Effector memory CD4-positive, alpha-beta T cell (primary cell): ENCODE data around the gene ADAMTS2.

Experiments
- DNase-seq, 3 donors: peaks; one replicate each; pipeline ENCODE4 v3.0.0-alpha.2; 2020
- H3K27ac ChIP-seq: 2 replicates; pipeline ENCODE4 v1.7.0; 2013; ENCODE audit warnings: mild to moderate bottlenecking, low read length, moderate library complexity; ENCODE audit not compliant: insufficient read depth, poor library complexity, severe bottlenecking
- H3K27me3 ChIP-seq: replicated peaks from 2 replicates; pipeline ENCODE4 v1.7.0; 2013; ENCODE audit warnings: mild to moderate bottlenecking, low read length; ENCODE audit not compliant: insufficient read depth, control insufficient read depth, poor library complexity, severe bottlenecking
- H3K36me3 ChIP-seq: 2 replicates; pipeline ENCODE4 v1.7.0; 2013; ENCODE audit warnings: mild to moderate bottlenecking, low read length, moderate library complexity; ENCODE audit not compliant: control insufficient read depth, insufficient read depth
- H3K4me1 ChIP-seq: 2 replicates; pipeline ENCODE4 v1.7.0; 2013; ENCODE audit warnings: low read length, mild to moderate bottlenecking; ENCODE audit not compliant: control insufficient read depth, insufficient read depth, poor library complexity, severe bottlenecking
- H3K4me3 ChIP-seq: 2 replicates; pipeline ENCODE4 v1.7.0; 2013; ENCODE audit warnings: low read length, low read depth, mild to moderate bottlenecking; ENCODE audit not compliant: insufficient read depth, poor library complexity, severe bottlenecking
- H3K9me3 ChIP-seq: 2 replicates; pipeline ENCODE4 v1.7.0; 2013; ENCODE audit warnings: mild to moderate bottlenecking, low read length, moderate library complexity; ENCODE audit not compliant: control insufficient read depth

Gene ADAMTS2

DNA sequence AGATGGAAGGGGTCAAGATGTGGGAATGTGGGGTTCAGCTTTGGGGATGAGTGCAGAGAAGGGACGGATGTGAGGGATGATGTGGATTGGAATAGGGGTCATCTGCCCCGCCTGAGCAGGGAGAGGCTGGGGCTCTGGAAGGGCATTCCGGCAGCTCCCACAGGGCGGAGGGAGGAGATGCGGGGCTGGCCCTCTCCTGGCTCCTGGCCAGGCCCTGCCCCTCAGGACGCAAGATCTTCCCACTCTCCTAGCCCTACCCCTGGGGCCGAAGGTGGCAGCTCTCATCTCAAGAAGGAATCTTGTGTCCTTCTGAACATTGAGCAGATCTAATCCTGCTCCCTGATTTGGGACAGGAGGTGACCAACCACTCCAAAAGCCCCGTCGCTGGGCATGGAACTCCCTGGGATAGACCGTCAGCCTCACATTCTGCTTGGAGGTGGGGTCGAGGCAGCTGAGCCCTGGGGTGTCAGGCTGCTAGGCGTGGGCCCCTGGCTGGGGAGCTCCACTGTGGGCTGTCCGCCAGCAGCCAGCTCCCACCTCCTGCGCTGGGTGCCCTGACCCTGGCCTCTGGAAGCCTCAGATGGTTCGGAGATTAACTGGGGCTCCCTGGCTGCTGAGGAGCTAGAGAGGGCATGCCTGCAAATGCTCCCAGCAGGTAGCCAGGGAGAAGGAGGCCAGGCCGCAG is 159.9 kb downstream of the ADAMTS2 start:
- Histone ChIP-seq H3K4me3 (no peak overlapping the region), H3K36me3 (no peaks in the 10 kb centered on the region), H3K27ac (no peak overlapping the region), H3K9me3 (no peaks in the 10 kb centered on the region), H3K4me1 (no peaks in the 10 kb centered on the region), H3K27me3 (no peaks in the 10 kb centered on the region)
- DNase-seq, result no peak

- no peaks in the 10 kb centered on the region for H3K9me3 ChIP-seq
- no peaks in the 10 kb centered on the region for H3K36me3 ChIP-seq
- DNase-seq, result no peak
- no peaks in the 10 kb centered on the region for H3K27me3 ChIP-seq
- no peak overlapping the region for H3K27ac ChIP-seq
- no peak overlapping the region for H3K4me3 ChIP-seq
- no peaks in the 10 kb centered on the region for H3K4me1 ChIP-seq
Measured at GRCh38 chr5:179184521-179185050, 160.7 kb downstream of the ADAMTS2 start.

DNA sequence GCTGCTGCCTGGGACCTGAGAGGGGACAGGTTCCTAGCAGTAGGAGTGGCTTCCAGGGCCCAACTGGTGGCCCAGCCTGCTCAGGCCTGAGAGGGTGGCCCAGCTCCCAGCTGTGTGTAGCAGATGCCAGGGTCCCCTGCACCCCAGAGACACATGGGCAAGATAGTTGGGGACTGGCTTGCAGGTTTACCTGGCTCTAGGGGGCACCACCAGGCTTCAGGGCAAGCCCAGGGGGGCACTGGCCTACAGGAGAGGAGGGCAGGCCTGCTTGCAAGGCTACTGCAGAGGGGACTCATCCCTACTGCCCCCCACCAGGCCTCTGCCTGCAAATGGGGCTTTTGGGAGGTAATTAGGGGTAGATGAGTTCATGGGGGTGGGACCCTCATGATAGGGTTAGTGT is 161.8 kb downstream of the ADAMTS2 start:
- Histone ChIP-seq H3K27ac (no peak overlapping the region), H3K36me3 (no peaks in the 10 kb centered on the region), H3K4me1 (no peaks in the 10 kb centered on the region), H3K27me3 (no peaks in the 10 kb centered on the region), H3K4me3 (no peak overlapping the region), H3K9me3 (no peaks in the 10 kb centered on the region)
- DNase-seq, result no peak

GRCh38 chr5:179182601-179183000 is 162.7 kb downstream of the ADAMTS2 start:
- no peaks in the 10 kb centered on the region for H3K27me3 ChIP-seq
- no peak for DNase-seq
- no peaks in the 10 kb centered on the region for H3K4me1 ChIP-seq
- H3K9me3 ChIP-seq, result no peaks in the 10 kb centered on the region
- H3K36me3 ChIP-seq, result no peaks in the 10 kb centered on the region
- no peak overlapping the region for H3K4me3 ChIP-seq
- no peak overlapping the region for H3K27ac ChIP-seq

- no peak for DNase-seq
- Histone ChIP-seq H3K9me3 (no peaks in the 10 kb centered on the region), H3K4me1 (no peaks in the 10 kb centered on the region), H3K36me3 (no peaks in the 10 kb centered on the region), H3K4me3 (no peak overlapping the region), H3K27me3 (no peaks in the 10 kb centered on the region), H3K27ac (no peak overlapping the region)
Measured at GRCh38 chr5:179181988-179182387, 163.3 kb downstream of the ADAMTS2 start.

DNA sequence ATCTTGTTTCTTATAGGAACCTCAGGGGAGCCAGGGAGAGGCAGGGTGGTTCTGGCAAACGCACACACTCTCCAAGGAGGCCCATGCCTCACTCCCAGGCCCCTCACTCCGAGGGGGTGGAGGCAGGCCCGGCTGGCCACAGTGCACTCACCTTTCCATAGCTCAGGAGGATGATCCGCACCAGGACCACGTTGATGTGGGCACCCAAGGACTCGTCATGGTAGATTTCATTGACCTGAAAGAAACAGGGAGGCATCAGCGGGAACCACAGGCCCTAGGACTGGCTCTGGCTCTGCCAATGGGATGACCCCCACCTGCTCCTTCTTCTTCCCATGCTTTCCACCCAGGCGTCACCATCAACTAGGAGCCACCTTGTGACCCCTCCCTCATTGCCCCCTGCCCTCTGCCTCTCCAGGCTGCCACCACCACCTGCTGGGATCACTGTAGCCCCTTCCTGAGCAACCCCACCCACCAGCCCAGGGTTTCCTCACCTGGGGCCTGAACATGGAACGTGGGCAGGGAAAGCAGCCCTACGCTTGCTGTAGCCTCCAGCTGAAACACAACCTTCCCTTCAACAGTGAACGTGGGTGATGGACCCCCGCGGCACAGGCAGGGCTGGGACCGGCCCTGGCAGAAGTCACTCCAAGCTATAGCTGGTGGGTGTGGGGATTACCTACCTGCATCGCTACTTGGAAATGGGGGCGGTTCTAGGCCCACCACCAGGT is 164.2 kb downstream of the ADAMTS2 start:
- Histone ChIP-seq H3K4me1 (no peaks in the 10 kb centered on the region), H3K27me3 (no peaks in the 10 kb centered on the region), H3K36me3 (no peaks in the 10 kb centered on the region), H3K4me3 (no peak overlapping the region), H3K9me3 (no peaks in the 10 kb centered on the region), H3K27ac (no peak overlapping the region)
- DNase-seq, result no peak

- Histone ChIP-seq H3K36me3 (no peaks in the 10 kb centered on the region), H3K4me1 (no peaks in the 10 kb centered on the region), H3K9me3 (no peaks in the 10 kb centered on the region), H3K27ac (no peak overlapping the region), H3K27me3 (no peaks in the 10 kb centered on the region), H3K4me3 (no peak overlapping the region)
- DNase-seq, result no peak
Measured at GRCh38 chr5:179180061-179180610, 165.1 kb downstream of the ADAMTS2 start.

DNA sequence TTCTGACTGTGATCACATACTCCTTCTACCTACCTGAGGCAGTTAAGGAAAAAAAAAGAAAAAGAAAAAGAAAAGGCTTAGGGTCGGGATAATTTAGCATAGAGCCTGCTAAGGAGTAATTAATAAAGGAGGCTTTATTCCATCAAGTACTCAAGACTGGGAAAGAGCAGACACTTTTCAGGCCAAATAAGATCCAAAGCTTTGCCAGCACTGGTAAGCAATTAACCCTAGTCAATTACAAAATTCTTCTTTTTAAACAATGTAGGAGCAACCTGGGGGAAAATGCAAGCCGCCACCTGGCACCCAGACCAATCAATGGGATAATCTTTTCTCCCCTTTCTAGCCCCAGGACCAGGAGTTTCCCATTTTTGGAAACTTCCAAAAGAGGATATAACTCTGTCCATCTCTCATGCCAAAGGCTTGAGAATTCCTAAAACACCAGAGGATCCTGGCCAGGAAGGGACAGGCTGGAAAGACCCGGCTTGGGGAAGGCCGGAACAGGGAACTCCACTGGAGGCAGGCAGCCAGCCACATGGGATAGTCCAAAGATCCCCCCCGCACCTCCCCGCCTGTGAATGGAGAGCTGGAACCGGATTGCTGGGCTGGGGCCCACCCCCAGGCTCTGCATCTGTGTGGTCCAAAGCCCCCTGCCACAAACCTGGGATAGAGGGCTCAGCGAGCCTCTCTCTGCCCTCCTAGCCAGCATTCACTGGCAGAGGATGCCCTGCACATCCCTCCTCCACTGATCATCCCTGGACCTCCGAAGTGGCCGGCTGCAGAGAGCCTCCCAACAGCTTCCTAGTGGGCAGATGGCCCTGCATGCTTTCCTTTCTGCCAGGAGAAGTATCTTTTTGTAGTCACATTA is 167.3 kb downstream of the ADAMTS2 start:
- DNase-seq, result no peak
- H3K36me3 ChIP-seq, result no peaks in the 10 kb centered on the region
- H3K4me3 ChIP-seq, result no peak overlapping the region
- no peaks in the 10 kb centered on the region for H3K9me3 ChIP-seq
- no peaks in the 10 kb centered on the region for H3K27me3 ChIP-seq
- no peak overlapping the region for H3K27ac ChIP-seq
- no peaks in the 10 kb centered on the region for H3K4me1 ChIP-seq

DNA sequence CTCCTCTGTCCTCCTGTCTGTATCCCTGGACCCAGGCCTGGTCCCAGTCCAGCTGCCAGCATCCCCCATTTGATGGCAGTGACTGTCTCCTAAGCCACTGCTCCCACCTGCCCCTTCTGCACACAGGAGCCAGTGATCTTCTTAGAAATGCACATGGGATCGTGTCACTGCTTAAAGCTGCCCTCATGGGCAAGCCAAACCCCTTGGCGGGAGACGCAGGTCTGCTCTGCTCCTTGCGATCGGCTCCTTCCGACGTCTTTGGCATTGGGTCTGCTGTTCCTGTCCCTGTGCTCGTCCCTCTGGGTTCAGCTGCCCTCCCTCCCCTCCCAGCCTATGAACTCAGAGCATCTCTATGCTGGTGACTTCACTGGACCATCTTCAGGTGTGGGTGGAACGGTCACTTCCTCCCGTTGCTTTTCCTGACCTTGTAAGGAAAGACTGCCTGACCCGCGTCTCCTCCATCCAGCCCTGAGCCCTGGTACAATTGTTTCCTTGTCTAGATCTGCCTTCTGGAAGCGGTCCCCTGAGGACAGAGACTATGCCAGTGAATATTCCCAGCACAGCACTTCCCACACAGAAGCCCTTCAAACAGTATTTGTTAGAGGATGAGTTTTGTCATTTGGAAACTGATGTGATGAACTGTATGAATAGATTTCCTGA is 168.6 kb downstream of the ADAMTS2 start:
- Histone ChIP-seq H3K4me3 (no peak overlapping the region), H3K27ac (no peak overlapping the region), H3K9me3 (no peaks in the 10 kb centered on the region), H3K36me3 (no peaks in the 10 kb centered on the region), H3K27me3 (no peaks in the 10 kb centered on the region), H3K4me1 (no peaks in the 10 kb centered on the region)
- no peak for DNase-seq
